ENCODE data around the gene CNTFR. TPM values are rescaled to one million over a fixed set of nuclear protein-coding genes. Genes with fewer than 3 reads are reported as not detected.
A peak's percentile ranks its signal among the peaks of the same experiment; 100 is the strongest.

Gene CNTFR
- total RNA-seq, 3 donors from 2014 or later: 11.3 to 103 (median 15.4) TPM

DNA sequence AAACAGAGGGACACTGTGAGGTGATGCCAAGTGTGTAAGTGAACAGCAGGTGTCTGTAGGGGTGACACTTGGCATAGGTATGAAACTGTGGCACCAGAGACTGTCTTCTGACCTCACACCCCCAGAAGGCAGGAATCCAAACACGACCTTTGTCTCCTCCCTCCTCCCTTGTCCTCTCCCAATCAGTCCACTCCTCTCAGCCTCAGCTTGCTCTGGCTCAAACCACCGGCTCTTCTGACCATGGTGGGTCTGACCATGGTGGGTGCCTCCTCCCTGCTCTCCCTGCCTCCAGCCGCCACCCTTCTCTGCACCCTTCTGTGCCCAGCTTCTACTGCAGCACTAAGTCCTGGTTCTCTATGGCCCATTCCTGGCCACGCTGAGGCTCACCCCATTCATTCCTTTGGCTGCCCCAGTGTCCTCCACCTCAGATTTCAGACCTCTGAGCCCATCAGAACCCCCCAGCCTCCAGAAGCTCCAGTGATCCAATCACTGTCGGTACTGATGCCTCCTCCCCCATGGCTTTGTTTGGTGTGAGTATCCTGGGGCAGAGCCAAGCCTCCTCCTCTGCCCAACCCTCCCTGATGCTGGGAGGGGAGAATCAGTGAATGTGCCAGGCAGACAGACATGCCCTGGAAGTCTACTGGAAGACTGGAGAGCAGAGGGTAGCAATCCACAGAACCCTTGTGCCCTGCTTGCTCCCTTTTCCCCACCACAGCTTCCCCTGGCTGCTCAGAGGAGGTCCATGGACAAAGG lies 41.1 kb upstream of the CNTFR start:
- H3K36me3 ChIP-seq: no peaks in the 10 kb centered on the region
- DNase-seq (ENCODE audit: low spot score in 2 of 2): no peak
- no peaks in the 10 kb centered on the region for H3K9me3 ChIP-seq
- peaks cover 6 to 25% of the 10 kb centered on the region in 2 donors for H3K27me3 ChIP-seq
- intact Hi-C loops (cut with DNase I; ENCODE audit: low total_unique reads): no loop called here
- TF ChIP-seq CTCF (IDR thresholded peaks at IDR 0.05) (no peak), POLR2AphosphoS5 (IDR thresholded peaks at IDR 0.05) (no peak), POLR2A (IDR thresholded peaks at IDR 0.05) (no peak)
- H3K4me1 ChIP-seq: no peaks in the 10 kb centered on the region
- no peak overlapping the region for H3K4me3 ChIP-seq
- no peak overlapping the region for H3K27ac ChIP-seq

GRCh38 chr9:34629491-34629808 lies 39.9 kb upstream of the CNTFR start:
- Histone ChIP-seq H3K27ac (no peak overlapping the region), H3K4me3 (peak overlapping the region in 2 of 3 donors; percentile 53 to 72), H3K4me1 (no peaks in the 10 kb centered on the region), H3K36me3 (no peaks in the 10 kb centered on the region), H3K27me3 (peaks cover 6 to 36% of the 10 kb centered on the region in 2 donors), H3K9me3 (no peaks in the 10 kb centered on the region)
- intact Hi-C loops (cut with DNase I; ENCODE audit: low total_unique reads): no loop called here
- no peak for TF ChIP-seq CTCF (IDR thresholded peaks at IDR 0.05)
- TF ChIP-seq POLR2A (IDR thresholded peaks at IDR 0.05): no peak
- no peak for TF ChIP-seq POLR2AphosphoS5 (IDR thresholded peaks at IDR 0.05)
- DNase-seq (ENCODE audit: low spot score in 2 of 2): no peak

GRCh38 chr9:34628656-34629490 lies 39.3 kb upstream of the CNTFR start, which contains the start of gene ARID3C:
TSS of gene ARID3C (minus strand) at chr9:34629066. CDS start at chr9:34628014, 1,052 bp downstream.
- intact Hi-C loops (cut with DNase I; ENCODE audit: low total_unique reads): no loop called here
- DNase-seq (ENCODE audit: low spot score in 2 of 2): no peak
- TF ChIP-seq POLR2AphosphoS5 (IDR thresholded peaks at IDR 0.05) (no peak), POLR2A (IDR thresholded peaks at IDR 0.05) (no peak), CTCF (IDR thresholded peaks at IDR 0.05) (no peak)
- Histone ChIP-seq H3K36me3 (no peaks in the 10 kb centered on the region), H3K4me3 (peak within 1 kb of the TSS; percentile 23 to 72 (median 53)), H3K4me1 (no peaks in the 10 kb centered on the region), H3K27ac (no peak within 1 kb of the TSS), H3K9me3 (no peaks in the 10 kb centered on the region), H3K27me3 (peaks cover 6 to 42% of the 10 kb centered on the region in 2 donors)

GRCh38 chr9:34627716-34628655 lies 38.5 kb upstream of the CNTFR start:
- intact Hi-C loops (cut with DNase I; ENCODE audit: low total_unique reads): no loop called here
- Histone ChIP-seq H3K4me3 (peak overlapping the region in 2 of 3 donors; percentile 53 to 72), H3K4me1 (no peaks in the 10 kb centered on the region), H3K9me3 (no peaks in the 10 kb centered on the region), H3K27me3 (peaks cover 6 to 50% of the 10 kb centered on the region in 2 donors), H3K27ac (no peak overlapping the region), H3K36me3 (no peaks in the 10 kb centered on the region)
- TF ChIP-seq CTCF (IDR thresholded peaks at IDR 0.05) (no peak), POLR2AphosphoS5 (IDR thresholded peaks at IDR 0.05) (no peak), POLR2A (IDR thresholded peaks at IDR 0.05) (no peak)
- no peak for DNase-seq (ENCODE audit: low spot score in 2 of 2)
